ENCODE data around the gene DFFA.
"Not testable (repeated sequence)": the region's sequence is repeated elsewhere in the genome, so short reads cannot be mapped to it uniquely, and the experiment has no call there.

The DFFA gene

DNA sequence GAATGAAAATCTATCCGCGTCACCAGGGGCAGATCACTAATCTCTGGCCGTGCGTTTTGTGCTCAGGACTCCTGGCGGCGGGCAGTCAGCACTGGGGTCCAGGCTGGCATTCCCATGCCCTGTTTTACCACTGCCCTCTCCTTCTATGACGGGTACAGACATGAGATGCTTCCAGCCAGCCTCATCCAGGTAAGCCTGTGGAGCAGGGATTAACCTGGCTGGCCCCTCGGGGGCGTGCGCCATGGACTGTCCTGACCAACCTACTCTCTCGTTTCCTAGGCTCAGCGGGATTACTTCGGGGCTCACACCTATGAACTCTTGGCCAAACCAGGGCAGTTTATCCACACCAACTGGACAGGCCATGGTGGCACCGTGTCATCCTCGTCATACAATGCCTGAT is 53.0 kb downstream of the DFFA start:
- DNase-seq (ENCODE audit: insufficient read length) (no peak), FAIRE-seq (no peak)
- TF ChIP-seq POLR2A (IDR thresholded peaks at IDR 0.05; ENCODE audit: low read depth, low read length) (no peak), TAF1 (IDR thresholded peaks at IDR 0.05; ENCODE audit: borderline replicate concordance, low read depth, low read length) (no peak), POLR2AphosphoS5 (IDR thresholded peaks at IDR 0.05; ENCODE audit: low read depth, low read length) (no peak)

DNA sequence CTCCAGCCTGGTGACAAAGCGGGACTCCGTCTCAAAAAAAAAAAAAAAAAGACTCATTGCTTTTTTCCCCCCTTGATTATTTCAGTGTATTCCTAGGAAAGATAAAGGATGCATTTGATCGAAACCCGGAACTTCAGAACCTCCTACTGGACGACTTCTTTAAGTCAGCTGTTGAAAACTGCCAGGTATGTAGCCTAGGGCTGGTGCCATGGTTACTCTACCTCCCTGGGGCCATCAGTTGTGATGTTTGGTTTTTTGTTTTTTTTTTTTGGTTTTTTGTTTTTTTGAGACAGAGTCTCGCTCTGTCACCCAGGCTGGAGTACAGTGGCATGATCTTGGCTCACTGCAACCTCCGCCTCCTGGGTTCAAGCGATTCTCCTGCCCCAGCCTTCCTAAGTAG is 53.6 kb downstream of the DFFA start:
- DNase-seq (ENCODE audit: insufficient read length); FAIRE-seq: not testable (repeated sequence)

DNA sequence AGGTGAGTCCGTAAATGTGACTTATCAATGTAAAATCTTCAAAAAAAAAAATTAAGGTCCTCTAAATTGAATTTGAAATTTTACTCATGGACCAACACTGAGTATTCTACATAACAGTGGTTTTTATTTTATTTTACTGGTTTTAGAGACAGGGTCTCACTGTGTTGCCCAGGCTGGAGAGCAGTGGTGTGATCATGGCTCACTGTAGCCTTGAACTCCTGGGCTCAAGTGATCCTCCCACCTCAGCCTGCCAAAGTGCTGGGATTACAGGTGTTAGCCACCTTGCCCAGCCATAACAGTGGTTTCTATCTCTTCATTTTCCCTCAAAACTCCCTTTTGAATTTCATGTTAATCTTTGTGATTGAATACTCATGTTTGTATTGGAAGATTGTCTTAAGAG is 56.4 kb downstream of the DFFA start:
- not testable (repeated sequence) for DNase-seq (ENCODE audit: insufficient read length); FAIRE-seq

DNA sequence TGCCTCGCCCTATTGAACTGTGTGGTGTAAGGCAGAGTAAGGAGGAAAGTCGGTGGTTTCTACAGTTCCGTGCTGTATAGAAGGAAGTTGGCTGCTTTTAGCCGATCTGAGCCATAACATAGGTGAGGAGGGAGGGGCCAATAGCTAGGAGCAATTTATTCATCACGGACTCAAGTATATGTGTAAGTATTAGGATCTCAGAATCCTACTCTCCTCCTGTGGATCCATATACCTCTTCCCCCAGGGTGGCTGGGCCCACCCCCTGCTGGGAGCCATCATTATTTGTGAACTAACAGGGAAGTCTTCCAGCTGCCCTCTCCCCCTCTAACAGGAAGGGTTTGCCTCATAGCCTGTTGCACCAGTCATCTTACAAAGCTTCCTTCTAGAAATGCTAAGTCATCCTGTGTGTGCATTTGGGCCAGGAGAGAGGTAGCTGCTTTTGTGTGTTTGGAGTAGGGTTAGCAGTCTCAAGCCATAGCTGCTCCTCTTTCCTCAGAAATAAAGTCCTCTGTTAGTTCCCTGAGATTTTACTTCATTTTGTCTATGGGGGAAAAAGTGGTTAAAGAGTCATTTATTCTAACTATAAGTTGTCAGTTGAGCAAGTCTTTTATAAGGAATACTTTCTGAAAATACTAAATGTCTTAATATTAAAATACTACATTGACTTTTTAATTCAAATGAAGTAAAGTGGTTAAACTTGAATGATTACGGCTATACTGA is 57.0 kb downstream of the DFFA start:
- no peak for FAIRE-seq
- TF ChIP-seq POLR2A (IDR thresholded peaks at IDR 0.05; ENCODE audit: low read depth, low read length) (no peak), TAF1 (IDR thresholded peaks at IDR 0.05; ENCODE audit: borderline replicate concordance, low read depth, low read length) (no peak), POLR2AphosphoS5 (IDR thresholded peaks at IDR 0.05; ENCODE audit: low read depth, low read length) (no peak)
- DNase-seq (ENCODE audit: insufficient read length), result no peak

DNA sequence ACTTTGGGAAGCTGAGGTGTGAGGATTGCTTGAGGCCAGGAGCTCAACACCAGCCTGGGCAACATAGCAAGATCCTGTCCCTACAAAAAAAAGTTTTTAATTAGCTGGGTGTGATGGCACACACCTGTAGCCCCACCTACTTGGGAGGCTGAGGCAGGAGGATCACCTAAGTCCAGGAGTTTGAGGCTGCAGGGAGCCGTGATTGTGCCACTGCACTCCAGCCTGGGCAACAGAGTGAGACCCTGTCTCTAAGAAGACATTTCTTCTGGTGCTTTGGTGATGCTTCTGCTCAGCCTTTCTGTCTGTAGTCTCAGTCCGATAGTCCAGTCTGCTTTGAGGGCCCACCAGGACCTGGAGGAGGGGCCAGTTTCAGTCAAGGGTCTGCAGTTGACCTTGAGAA is 65.1 kb downstream of the DFFA start:
- DNase-seq (ENCODE audit: insufficient read length) (no peak), FAIRE-seq (no peak)
- TF ChIP-seq TAF1 (IDR thresholded peaks at IDR 0.05; ENCODE audit: borderline replicate concordance, low read depth, low read length), result no peak
- TF ChIP-seq POLR2AphosphoS5 (IDR thresholded peaks at IDR 0.05; ENCODE audit: low read depth, low read length), result no peak
- no peak for TF ChIP-seq POLR2A (IDR thresholded peaks at IDR 0.05; ENCODE audit: low read depth, low read length)

All from GM12892 (cell line).